Measurements from ENCODE around the gene KCNMB2.

DNA sequence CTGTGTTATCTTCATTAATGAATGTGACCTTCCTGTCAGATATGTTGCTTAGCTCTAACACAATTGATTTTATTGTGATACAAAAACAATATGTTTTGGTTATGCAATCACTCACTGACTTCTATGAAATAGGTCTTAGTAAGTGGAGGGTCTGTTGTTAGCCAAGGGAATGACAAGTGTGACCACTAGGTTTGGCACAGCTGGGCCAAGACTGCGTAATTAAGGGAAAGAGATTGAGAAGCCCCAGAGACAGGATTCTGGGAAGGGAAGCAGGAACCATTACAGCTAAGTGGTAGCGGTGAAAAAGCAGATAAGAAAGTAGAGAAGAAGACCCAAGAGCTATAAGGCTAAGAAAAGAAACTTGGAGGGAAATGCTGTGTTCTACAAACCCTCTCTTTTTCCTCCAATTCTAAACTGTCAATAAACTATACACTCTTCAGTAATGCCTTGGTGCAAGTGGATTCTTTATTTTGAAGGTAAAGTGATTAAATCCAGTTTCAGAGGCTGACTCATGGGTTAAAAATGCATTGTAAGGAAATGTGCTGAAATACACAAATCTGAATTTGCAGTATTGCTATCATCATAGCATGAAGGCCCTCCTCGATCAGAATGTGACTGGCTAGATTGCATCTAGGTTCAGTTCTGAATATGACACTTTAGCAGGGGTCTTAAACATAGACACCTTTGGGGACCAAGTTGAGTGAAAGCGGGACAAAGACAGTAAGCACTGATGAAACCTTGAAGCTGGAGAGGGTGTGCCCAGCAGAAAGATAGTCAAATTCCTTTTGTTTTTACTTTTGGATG lies 26.1 kb downstream of the KCNMB2 start:
- no peak for TF ChIP-seq EZH2phosphoT487 (IDR thresholded peaks at IDR 0.05; ENCODE audit: low read depth, severe bottlenecking, unreplicated experiment)
- TF ChIP-seq, protein P1, sequence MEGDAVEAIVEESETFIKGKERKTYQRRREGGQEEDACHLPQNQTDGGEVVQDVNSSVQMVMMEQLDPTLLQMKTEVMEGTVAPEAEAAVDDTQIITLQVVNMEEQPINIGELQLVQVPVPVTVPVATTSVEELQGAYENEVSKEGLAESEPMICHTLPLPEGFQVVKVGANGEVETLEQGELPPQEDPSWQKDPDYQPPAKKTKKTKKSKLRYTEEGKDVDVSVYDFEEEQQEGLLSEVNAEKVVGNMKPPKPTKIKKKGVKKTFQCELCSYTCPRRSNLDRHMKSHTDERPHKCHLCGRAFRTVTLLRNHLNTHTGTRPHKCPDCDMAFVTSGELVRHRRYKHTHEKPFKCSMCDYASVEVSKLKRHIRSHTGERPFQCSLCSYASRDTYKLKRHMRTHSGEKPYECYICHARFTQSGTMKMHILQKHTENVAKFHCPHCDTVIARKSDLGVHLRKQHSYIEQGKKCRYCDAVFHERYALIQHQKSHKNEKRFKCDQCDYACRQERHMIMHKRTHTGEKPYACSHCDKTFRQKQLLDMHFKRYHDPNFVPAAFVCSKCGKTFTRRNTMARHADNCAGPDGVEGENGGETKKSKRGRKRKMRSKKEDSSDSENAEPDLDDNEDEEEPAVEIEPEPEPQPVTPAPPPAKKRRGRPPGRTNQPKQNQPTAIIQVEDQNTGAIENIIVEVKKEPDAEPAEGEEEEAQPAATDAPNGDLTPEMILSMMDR (IDR thresholded peaks at IDR 0.05; ENCODE audit: poor library complexity): no peak

Measured in hepatocyte (in vitro differentiated cells).